NCI-H187 (cell line): ENCODE measurements around the gene PSMB1.
A peak's percentile ranks its signal among the peaks of the same experiment; 100 is the strongest.
"Not testable (repeated sequence)": the region's sequence is repeated elsewhere in the genome, so short reads cannot be mapped to it uniquely, and the experiment has no call there.

Experiments
- DNase-seq, 2 experiments: peaks; one replicate each; lab custom pipeline; 2025; lab: John Stamatoyannopoulos, UW

PSMB1 gene

DNA sequence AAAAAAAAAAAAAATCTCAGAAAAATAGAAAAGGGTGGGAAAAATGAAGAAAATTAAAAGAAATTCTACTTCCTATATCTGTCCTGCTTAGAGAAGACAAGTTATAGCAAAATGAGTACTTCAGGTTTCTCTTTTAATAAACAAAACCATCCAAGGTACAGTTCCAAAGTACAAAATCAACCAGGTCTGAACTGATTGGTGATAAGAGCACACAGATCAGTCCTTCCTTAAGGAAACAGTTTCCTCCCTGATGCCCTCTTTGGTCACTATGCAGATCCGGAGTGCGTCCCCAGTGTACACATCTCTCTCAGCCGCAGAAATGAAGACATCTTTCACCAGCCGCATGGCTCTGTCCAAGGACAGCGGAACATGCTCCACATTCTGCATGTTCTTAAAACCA lies 18.1 kb downstream of the PSMB1 start:
- DNase-seq, result no peak

DNA sequence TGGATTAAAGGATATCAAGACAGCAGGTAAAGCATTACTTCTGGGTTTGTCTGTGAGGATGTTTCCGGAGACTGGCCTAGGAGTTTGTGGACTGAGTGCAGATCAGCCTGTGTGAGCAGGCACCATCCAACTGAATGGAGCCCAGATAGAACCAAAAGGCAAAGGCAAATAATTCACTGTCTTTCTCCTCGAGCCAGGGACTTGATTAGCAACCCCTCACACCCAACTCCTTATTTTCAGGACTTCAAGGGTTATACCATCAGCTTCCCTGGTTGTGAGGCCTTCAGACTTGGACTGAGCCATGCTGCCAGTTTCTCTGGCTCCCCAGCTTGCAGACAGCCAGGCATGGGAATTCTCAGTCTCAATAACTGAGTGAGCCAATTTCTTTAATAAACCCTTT lies 19.3 kb downstream of the PSMB1 start:
- no peak for DNase-seq

DNA sequence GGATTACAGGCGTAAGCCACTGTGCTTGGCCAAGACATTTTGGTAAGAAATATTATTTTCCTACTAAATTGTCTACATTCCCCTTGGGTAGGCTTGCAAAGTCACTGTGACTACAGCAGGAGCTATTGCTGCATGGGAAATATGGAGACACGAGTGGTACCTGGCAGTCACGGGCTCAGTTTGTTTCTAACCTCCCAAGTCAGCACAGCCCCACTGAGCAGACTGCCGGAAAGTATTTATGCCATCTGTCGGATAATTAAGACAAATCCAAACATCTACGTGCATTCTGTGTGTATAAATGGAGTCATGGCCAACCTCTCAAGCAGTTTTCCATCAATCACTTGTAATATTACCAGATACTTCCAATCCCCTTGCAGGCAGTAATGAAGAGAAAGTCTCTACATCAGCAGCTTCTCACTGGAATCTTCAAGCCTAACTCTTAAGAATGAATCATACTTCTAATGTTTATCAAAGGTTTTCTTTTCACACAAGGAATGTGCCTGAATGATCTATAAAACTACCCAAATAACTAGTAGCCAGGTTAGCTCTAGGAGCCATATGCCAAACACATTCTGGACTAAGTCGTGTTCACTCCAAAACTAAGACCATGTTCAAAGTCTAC lies 20.1 kb downstream of the PSMB1 start:
- no peak for DNase-seq

DNA sequence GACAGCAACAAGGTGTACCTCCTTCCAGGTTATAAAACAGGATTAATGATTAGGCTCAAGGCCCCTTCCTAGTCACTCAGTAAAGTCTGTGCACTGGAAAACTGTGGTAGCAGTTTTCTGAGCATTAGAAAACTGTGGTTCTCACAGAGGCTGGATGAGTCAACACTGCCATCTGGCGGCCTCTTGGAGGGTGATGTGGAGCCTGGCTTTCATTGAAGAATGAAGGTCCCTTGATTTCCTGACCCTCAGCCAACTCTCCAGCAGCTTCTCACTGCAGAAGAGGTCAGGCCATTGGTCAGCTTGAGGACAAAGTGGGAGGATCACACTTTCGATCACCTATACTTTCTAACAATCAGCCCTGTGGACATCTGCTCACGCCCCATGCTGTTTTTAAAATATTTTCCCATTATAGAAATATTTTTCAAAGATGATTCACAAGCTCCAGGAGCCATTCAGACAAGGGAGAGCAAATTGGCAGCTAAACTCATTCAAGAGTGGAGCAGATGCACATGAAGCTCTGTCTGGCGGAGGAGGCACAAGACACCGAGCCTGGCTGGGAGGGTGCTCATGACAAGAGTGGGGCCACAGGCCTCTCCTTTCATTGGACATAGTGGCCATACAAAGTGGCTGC lies 23.2 kb downstream of the PSMB1 start:
- peak; percentile 30 to 52 for DNase-seq

DNA sequence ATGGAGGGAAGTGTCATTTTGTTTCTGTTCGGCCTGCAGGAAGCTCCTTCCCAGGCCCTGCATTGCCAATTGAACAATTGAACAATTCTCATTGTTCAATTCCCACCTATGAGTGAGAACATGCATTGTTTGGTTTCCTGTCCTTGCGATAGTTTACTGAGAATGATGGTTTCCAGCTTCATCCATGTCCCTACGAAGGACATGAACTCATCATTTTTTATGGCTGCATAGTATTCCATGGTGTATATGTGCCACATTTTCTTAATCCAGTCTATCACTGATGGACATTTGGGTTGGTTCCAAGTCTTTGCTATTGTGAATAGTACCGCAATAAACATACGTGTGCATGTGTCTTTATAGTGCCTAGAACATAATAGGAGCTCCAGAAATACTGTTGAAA lies 25.1 kb downstream of the PSMB1 start:
- not testable (repeated sequence) for DNase-seq

DNA sequence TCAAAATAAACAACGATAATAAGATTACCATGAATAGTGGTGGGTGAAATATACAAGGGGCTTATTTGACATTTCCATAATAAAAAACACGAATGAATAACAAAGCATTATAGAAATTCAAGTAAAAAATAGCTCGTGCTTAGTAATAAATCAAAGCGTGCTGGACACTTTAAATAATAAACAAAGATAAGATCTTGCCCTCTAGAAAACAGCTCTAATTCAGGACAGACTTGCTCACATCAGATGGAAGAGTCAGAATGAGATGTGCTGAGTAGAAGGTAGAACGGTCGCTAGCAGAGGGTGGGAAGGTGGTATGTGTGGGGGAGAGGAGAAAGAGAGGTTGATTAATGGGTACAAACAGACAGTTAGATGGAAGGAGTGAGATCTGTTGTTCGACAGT lies 27.3 kb downstream of the PSMB1 start:
- DNase-seq, result no peak

DNA sequence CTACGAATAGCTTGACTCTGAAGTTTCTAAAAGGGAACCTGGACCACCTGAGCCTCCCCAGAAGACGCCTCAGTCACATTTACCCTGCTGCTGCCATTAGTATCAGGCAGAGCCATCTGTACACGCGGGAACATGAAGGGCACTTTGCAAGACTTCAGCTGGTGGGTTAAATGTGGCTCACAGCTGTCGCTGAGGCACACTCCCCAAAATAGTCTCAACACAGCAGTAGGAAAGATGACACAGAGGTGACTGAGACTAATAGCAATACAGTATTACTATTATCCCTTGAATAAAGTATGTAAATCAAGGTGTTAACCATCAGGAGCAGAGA lies 29.0 kb downstream of the PSMB1 start:
- no peak for DNase-seq

DNA sequence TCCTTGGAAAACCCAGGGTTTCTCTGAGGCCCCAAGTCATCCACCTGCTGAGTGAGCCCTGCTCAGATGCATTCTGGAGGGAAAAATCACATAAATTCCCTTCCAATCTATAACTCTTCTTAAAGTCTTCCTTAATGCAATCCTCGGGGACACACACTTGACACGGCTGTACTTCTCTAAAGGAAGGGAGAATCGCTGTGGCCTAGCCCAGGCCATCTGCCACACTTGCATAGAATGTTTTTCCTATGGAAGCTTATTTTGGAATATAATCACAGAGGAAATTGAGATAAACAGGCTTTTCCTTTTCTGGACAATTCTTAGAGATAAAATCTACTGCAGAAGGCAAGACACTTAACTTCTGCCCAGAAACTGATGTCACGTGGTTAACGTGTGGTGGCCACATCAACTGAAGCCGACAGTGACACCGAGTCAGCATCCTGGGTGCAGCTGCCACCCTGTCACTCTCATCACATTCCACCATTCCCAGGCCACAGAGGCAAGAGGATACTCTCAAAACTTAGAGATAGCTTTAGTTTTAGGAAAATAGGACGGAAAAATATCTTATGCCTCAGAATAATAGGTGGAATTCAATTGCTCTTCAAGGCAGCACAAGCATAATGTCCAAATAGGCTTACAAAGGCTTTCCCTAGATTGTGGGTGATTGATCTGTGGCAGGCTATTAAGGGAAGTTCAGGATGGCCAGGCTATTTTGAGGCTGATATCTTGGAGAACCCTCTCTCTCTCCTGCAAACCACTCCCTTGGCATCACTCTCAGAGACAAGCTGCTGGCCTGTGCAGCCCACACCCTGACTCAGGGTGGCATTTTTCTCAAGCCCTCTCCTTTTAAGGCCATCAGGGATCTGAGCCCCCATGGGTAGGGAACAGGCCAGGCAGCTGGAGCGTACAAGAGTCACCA lies 29.6 kb downstream of the PSMB1 start:
- no peak for DNase-seq

DNA sequence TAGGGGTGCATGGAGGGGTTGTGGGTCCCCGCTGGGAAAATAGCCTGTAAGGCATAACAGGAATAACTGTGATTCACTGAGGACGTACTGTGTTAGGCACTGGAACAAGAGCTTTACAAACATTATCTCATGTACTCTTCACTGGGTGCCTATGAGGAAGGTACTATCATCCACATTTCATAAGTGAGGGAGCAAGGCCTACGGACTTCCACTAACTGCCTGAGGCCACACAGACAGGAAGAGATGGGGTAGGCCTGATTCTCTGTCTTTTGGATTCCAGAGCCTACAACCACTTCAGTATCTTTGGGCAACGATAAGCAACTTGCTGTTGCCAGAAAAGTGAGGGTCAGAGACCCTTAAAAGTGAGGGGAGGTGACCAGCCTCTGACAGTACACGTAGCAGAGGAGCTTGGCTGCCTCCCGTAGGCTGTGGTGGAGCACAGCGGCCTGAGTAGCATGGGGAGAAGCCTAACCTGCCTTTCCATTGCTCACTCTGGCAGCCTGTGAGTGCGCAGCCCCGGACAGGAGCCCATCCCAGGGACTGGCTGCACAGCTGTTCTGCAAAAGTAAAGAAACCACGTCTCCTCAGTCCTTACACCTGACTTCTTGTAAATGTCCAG lies 30.4 kb downstream of the PSMB1 start:
- no peak for DNase-seq

DNA sequence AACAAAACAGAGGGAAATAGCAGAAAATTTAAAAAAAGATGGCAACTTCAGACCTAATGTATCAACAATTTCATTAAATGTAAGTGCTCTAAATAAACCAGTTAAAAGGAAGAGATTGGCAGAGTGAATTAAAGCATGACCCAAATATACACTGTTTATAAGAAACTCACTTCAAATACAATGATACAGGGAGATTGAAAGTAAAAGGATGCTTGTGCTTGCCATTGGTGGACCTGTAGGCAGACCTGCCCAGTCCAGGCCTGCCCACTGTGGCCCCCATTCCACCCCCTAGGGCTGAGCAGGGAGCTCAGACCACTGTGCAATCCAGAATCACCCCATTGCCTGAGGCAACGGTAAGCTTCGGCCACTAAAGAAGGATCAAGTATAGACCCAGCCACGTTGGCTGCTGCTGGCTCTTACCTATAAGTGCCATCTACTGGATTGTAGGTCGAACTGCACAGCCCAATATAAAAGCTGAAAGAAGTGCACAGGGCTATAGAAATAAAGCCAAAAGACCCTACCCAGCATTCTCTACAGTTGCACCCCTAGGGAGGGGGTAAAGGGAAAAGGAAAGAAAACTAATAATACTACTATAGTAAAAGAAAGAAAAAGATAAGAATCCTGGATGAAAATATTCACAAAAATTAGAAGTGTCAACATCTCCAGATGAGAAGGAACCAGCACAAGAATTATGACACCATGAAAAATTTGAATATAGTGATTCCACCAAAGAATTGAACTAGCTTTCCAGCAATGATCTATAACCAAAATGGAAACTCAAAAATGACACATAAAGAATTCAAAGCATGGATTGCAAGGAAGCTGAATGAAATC lies 36.1 kb downstream of the PSMB1 start:
- DNase-seq, result peak; percentile 21 to 36

DNA sequence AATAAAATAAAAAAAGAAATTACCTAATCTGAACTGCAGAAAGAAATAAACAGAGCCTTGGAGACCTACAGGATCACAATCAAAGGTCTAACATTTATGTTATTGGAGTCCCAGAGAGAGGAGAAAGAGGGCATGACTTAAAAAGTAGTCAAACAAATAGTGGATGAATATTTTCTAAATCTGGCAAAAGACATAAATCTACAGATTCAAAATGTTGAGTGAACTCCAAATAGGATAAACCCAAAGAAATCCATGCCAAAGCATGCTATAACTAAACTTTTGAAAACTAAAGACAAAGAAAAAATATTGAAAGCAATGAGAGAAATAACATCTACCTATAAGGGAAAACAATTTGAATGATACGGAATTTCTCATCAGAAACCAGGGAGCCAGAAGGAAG lies 38.2 kb downstream of the PSMB1 start:
- DNase-seq, result no peak

DNA sequence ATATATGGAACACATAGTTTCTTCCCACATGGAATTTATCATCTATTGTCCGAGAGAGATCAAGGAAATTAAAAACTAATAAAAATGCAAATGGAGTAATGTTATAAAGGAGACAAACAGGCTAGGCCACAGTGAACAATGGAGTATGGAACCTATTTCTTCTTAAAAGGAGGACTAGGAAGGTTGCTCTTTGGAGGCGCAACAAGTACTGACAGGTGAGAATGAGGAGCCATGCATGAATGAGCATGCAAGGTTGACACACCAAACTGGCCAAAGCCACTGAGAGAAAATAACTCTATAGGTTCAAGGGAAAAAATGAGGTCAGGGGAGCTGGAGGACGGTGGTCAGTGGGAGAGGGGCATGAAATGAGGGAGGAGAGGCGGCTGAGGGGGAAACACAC lies 40.9 kb downstream of the PSMB1 start:
- no peak for DNase-seq

DNA sequence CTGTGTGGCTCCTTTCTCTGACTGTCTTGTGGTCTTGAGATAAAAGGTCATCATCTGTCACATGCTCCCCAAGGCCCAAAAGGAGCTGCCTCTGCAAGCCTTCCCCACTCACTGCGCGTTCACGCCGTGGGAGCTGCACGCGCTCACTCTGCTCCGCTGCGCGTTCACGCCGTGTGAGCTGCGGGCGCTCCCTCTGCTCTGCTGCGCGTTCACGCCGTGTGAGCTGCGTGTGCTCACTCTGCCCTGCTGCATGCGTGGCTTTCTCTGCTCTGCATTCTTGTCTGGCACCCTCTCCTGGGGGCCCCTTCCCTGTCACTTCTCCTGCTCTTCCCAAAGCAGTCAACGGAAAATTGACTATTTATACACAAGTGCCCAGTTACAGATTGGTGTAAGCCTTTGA lies 42.5 kb downstream of the PSMB1 start:
- DNase-seq, result no peak

DNA sequence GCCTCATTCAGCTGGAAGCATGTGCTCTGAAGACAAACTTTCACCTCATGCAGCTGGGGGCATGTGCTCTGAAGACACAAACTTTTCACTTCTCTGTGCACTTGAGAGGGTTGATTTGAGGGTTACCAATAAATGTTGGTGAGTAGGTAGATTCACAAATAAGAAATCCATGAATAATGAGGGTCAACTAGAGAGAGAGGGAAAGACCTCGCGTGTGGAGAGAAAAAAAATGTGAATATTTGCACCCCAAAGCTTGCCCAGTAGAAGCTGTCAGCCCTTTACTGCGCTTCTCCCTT lies 43.4 kb downstream of the PSMB1 start:
- DNase-seq, result no peak

DNA sequence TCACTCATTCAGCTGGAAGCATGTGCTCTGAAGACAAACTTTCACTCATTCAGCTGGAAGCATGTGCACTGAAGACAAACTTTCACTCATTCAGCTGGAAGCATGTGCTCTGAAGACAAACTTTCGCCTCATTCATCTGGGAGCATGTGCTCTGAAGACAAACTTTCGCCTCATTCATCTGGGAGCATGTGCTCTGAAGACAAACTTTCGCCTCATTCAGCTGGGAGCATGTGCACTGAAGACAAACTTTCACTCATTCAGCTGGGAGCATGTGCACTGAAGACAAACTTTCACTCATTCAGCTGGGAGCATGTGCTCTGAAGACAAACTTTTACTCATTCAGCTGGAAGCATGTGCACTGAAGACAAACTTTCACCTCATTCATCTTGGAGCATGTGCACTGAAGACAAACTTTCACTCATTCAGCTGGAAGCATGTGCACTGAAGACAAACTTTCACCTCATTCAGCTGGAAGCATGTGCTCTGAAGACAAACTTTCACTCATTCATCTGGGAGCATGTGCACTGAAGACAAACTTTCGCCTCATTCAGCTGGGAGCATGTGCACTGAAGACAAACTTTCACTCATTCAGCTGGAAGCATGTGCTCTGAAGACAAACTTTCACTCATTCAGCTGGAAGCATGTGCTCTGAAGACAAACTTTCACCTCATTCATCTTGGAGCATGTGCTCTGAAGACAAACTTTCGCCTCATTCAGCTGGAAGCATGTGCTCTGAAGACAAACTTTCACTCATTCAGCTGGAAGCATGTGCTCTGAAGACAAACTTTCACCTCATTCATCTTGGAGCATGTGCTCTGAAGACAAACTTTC lies 44.0 kb downstream of the PSMB1 start:
- DNase-seq, result not testable (repeated sequence)

DNA sequence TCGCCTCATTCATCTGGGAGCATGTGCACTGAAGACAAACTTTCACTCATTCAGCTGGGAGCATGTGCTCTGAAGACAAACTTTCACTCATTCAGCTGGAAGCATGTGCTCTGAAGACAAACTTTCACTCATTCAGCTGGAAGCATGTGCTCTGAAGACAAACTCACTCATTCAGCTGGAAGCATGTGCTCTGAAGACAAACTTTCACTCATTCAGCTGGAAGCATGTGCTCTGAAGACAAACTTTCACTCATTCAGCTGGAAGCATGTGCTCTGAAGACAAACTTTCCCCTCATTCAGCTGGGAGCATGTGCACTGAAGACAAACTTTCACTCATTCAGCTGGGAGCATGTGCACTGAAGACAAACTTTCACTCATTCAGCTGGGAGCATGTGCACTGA lies 44.8 kb downstream of the PSMB1 start:
- not testable (repeated sequence) for DNase-seq

DNA sequence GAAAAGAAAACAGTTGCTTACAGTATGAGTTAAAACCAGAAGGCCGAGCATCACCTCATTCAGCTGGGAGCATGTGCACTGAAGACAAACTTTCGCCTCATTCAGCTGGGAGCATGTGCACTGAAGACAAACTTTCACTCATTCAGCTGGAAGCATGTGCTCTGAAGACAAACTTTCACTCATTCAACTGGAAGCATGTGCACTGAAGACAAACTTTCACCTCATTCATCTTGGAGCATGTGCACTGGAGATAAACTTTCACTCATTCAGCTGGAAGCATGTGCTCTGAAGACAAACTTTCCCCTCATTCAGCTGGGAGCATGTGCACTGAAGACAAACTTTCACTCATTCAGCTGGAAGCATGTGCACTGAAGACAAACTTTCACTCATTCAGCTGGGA lies 45.4 kb downstream of the PSMB1 start:
- DNase-seq, result not testable (repeated sequence)

DNA sequence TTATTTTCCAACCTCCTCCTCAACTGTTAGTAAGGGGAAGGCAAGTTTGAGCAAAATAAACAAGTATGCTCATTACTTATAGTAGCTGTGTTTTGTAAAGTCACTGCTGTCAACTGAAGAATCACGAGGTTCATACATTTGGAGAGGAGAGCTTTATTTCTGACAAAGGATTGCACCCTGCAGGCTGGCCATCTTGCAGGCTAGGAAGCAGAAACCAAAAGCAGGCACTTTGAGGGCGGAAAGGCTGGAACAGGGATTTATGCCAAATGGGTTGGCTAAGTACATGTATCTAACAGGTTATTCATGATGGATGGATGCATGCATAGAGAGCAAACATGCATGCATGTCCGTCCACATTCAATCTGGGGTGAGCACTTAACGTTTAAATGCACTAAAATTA lies 46.7 kb downstream of the PSMB1 start:
- DNase-seq, result no peak

DNA sequence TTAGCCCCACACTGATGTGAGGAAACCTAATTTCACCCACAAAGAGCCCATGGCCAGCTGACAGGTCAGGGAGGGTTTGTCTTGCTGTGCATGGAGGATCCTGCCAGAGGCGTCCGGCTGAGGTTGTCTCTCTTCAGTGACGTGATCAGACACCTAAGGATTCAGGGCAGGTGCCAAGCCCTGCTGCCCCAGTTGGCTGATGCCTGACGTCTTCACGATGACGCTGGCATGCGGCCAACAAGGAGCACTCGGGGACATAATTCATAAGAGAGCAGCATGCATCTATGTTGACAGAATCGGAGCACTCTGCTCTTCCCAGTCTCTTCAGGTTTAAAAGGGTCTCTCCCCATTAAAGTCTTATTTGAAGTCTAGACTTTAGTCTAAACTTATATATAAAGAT lies 47.8 kb downstream of the PSMB1 start:
- DNase-seq, result peak; percentile 46 to 77

DNA sequence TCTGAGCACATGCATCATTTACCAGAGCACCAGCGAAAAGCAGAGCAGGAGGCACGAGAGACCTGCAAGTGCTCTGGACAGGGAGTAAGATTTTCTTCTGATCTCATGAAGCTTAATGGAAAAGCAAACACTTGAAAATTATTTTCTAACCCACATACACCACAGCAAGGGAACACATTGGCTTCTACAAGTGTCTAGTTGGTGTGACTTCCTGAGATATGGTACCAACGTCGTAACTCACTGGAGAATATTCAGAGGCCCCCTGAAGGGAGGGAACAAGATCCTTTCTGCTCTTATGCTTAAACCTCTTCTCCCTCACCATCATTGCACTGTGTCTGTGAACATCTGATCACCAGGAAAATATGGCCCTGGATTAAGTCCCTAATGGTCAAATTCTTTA lies 48.6 kb downstream of the PSMB1 start:
- peak; percentile 72 to 75 for DNase-seq

DNA sequence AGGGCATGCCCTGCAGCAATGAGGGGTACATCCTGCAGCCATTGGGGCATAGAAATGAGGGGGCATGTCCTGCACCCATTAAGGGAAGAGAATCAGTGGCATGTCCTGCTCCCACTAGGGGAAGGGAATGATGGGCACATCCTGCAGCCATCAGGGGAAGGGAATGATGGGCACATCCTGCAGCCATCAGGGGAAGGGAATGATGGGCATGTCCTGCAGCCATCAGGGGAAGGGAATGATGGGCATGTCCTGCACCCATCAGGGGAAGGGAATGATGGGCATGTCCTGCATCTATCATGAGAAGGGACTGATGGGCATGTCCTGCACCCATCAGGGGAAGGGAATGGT lies 49.7 kb downstream of the PSMB1 start:
- no peak for DNase-seq
